ENCODE measurements around the gene FBXW11. TPM values are rescaled to one million over a fixed set of nuclear protein-coding genes. Genes with fewer than 3 reads are reported as not detected.

FBXW11 gene
- total RNA-seq, 2 donors from 2014 or later = 76.3 to 81.7 TPM

DNA sequence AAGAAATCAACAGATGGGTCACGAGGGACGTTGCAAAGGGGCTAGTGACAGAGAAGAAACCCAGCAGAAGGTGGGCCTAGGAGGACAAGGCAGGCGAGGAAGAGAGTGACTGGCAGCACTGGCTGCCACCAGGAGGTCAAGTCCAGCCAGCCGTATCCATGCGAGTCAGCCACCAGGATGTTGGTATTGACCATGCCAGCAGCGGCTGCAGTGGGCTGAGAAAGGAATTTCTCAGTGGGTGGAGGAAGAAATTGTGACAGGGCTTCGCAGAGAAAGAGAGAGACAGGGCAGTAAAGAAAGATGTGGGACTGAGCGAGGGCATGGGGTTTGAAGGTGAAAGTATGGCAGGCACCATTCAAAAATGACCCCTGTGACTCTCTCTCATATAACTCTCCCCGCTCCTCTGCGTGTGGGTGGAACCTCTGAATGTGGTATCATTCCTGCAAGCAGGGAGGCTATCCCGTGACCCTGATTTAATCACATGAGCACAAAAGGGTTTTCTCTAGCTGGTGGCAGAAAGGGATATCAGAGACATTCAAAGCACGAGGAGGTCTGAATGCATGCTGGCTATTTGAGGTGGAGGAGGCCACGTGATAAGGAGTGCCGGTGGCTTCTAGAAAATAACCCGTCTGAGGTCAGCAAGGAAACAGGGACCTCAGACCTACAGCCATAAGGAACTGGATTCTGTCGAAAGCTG lies 45.4 kb upstream of the FBXW11 start:
- TF ChIP-seq, protein P1, sequence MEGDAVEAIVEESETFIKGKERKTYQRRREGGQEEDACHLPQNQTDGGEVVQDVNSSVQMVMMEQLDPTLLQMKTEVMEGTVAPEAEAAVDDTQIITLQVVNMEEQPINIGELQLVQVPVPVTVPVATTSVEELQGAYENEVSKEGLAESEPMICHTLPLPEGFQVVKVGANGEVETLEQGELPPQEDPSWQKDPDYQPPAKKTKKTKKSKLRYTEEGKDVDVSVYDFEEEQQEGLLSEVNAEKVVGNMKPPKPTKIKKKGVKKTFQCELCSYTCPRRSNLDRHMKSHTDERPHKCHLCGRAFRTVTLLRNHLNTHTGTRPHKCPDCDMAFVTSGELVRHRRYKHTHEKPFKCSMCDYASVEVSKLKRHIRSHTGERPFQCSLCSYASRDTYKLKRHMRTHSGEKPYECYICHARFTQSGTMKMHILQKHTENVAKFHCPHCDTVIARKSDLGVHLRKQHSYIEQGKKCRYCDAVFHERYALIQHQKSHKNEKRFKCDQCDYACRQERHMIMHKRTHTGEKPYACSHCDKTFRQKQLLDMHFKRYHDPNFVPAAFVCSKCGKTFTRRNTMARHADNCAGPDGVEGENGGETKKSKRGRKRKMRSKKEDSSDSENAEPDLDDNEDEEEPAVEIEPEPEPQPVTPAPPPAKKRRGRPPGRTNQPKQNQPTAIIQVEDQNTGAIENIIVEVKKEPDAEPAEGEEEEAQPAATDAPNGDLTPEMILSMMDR (IDR thresholded peaks at IDR 0.05) = no peak
- Histone ChIP-seq H3K36me3 (peaks cover 12% of the 10 kb centered on the region), H3K27ac (peak overlapping the region; percentile 51)

DNA sequence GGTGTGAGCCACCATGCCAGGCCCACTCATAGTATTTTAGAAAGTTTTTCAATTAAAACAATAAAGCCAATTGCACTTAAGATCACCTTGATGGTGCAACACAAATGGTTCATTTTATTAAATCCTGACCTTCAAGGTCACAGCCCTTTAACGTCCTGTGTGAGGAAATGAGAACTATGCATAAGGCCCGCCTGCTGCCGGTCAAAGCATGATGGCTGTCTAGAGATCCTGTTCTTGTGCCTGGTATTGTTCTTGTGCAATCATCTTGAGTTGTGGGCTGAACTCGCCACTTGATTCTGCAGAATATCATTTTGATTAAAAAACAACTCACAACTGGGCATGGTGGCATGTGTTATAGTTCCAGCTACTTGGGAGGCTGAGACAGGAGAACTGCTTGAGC lies 43.6 kb upstream of the FBXW11 start:
- Histone ChIP-seq H3K4me1 (peaks cover 0 to 12% of the 10 kb centered on the region in 2 donors), H3K27ac (no peak overlapping the region), H3K27me3 (no peaks in the 10 kb centered on the region), H3K36me3 (peaks cover 12% of the 10 kb centered on the region), H3K9me3 (no peaks in the 10 kb centered on the region), H3K4me3 (no peak overlapping the region)
- TF ChIP-seq, protein P1 (IDR thresholded peaks at IDR 0.05) = no peak
- no peak for DNase-seq (ENCODE audit: low spot score)

More for the DNA sequence above, 45.4 kb upstream of the FBXW11 start:
- H3K27me3 ChIP-seq = no peaks in the 10 kb centered on the region
- H3K4me3 ChIP-seq = no peak overlapping the region
- peaks cover 0 to 12% of the 10 kb centered on the region in 2 donors for H3K4me1 ChIP-seq
- DNase-seq (ENCODE audit: low spot score) = no peak
- no peaks in the 10 kb centered on the region for H3K9me3 ChIP-seq

DNA sequence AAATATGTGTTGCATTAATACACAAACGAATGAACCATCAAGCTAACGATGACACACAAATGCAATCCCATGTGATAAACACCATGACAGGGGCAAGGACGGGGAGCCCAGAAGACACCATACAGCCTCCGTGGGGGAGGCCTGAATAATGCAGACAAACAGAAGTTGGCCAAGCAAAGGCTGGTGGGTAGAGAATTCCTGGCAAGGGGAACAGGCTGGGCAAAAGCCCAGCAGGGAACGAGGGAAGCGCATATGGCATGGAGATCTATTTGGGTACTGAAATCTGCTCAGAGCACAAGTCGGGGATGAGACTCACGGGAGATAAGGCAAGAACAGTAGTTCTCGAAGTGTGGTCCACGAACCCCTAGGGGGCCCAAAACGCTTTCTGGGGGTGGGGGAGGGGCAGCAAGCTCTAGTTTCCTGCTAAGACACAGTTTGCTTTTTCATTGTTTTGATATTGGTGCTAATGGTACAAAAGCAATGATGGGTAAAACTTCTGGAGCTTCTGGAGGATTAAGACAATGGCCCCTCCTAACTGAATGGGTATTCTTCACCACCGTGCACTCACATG lies 42.9 kb upstream of the FBXW11 start:
- Histone ChIP-seq H3K36me3 (peaks cover 9% of the 10 kb centered on the region), H3K27me3 (no peaks in the 10 kb centered on the region), H3K4me1 (peaks cover 0 to 12% of the 10 kb centered on the region in 2 donors), H3K4me3 (no peak overlapping the region), H3K9me3 (no peaks in the 10 kb centered on the region), H3K27ac (no peak overlapping the region)
- DNase-seq (ENCODE audit: low spot score) = no peak
- TF ChIP-seq, protein P1 (IDR thresholded peaks at IDR 0.05) = no peak

DNA sequence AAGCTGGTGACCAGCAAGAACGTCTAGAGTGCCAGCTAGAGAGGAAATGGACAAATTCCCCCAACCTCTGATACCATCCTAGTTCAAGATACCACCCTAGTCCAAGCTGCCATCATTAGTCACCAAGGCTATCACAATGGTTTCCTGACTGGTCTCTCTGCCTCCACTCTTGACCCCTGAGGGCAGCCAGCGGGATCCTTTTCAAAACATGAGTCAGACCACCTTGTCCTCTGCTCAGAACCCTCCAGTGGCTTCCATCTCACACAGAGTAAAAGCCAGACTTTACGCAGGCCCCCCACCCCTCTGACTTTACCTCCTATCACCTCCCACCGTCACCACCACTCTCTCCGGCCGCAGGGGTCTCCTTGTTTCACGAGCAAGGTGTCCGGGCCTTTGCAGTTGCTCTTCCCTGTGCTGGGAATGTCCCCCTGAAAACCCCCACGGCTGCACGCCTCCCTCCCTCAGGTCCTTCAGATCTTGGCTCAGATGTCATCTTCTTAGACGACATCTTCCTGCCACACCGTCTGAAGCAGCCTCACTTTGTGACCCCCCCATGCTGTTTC lies 42.2 kb upstream of the FBXW11 start:
- no peak for DNase-seq (ENCODE audit: low spot score)
- Histone ChIP-seq H3K27ac (no peak overlapping the region), H3K4me3 (no peak overlapping the region), H3K9me3 (no peaks in the 10 kb centered on the region), H3K27me3 (no peaks in the 10 kb centered on the region), H3K4me1 (peaks cover 0 to 12% of the 10 kb centered on the region in 2 donors), H3K36me3 (peaks cover 14% of the 10 kb centered on the region)
- TF ChIP-seq, protein P1 (IDR thresholded peaks at IDR 0.05) = no peak

DNA sequence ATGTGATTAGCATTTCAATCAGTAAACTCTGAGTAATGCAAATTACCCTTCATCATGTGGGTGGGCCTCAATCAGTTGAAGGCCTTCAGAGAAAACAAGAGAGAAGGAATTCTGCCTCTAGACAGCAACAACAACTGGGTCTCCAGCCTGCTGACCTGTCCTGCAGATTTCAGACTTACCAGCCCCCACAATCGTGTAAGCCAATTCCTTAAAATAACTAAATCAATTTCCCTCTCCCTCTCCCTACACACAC lies 41.7 kb upstream of the FBXW11 start:
- Histone ChIP-seq H3K27me3 (no peaks in the 10 kb centered on the region), H3K9me3 (no peaks in the 10 kb centered on the region), H3K27ac (no peak overlapping the region), H3K36me3 (peaks cover 15% of the 10 kb centered on the region), H3K4me3 (no peak overlapping the region), H3K4me1 (peaks cover 0 to 12% of the 10 kb centered on the region in 2 donors)
- DNase-seq (ENCODE audit: low spot score) = no peak
- TF ChIP-seq, protein P1 (IDR thresholded peaks at IDR 0.05) = no peak

Measured in right atrium auricular region (tissue), 2 donors.